Activated naive CD8-positive, alpha-beta T cell treated with anti-CD3 and anti-CD28 coated beads for 36 hours (primary cell): Measurements from ENCODE around the gene VAMP1. TPM values are rescaled to one million over a fixed set of nuclear protein-coding genes. Genes with fewer than 3 reads are reported as not detected.
A peak's percentile ranks its signal among the peaks of the same experiment; 100 is the strongest.
"Not testable (repeated sequence)": the region's sequence is repeated elsewhere in the genome, so short reads cannot be mapped to it uniquely, and the experiment has no call there.

Source experiments
- DNase-seq: peaks from one replicate; pipeline ENCODE4 v3.0.0; 2021
- H3K27ac Mint-ChIP-seq: one replicate; pipeline ENCODE4 v1.8.0; 2022; ENCODE audit warnings: mild to moderate bottlenecking, moderate library complexity, mixed read lengths
- H3K27me3 Mint-ChIP-seq: one replicate; pipeline ENCODE4 v1.8.0; 2022; ENCODE audit warnings: mild to moderate bottlenecking, mixed read lengths
- H3K36me3 Mint-ChIP-seq: one replicate; pipeline ENCODE4 v1.8.0; 2021; ENCODE audit warnings: mild to moderate bottlenecking, mixed read lengths
- H3K4me1 Mint-ChIP-seq: one replicate; pipeline ENCODE4 v1.8.0; 2021; ENCODE audit warnings: mixed read lengths
- H3K4me3 Mint-ChIP-seq: one replicate; pipeline ENCODE4 v1.8.0; 2022; ENCODE audit warnings: mild to moderate bottlenecking, moderate library complexity, mixed read lengths
- H3K9me3 Mint-ChIP-seq: one replicate; pipeline ENCODE4 v1.8.0; 2022; ENCODE audit warnings: mixed read lengths
- total RNA-seq, 2 experiments: library from RNA; stranded (reverse); gene quantifications; one replicate each; pipeline ENCODE4 v1.2.3, GENCODE V29; 2021

VAMP1 gene, protein sequence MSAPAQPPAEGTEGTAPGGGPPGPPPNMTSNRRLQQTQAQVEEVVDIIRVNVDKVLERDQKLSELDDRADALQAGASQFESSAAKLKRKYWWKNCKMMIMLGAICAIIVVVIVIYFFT
- 10 to 100 TPM; 34.8 to 35.7 TPM for total RNA-seq

DNA sequence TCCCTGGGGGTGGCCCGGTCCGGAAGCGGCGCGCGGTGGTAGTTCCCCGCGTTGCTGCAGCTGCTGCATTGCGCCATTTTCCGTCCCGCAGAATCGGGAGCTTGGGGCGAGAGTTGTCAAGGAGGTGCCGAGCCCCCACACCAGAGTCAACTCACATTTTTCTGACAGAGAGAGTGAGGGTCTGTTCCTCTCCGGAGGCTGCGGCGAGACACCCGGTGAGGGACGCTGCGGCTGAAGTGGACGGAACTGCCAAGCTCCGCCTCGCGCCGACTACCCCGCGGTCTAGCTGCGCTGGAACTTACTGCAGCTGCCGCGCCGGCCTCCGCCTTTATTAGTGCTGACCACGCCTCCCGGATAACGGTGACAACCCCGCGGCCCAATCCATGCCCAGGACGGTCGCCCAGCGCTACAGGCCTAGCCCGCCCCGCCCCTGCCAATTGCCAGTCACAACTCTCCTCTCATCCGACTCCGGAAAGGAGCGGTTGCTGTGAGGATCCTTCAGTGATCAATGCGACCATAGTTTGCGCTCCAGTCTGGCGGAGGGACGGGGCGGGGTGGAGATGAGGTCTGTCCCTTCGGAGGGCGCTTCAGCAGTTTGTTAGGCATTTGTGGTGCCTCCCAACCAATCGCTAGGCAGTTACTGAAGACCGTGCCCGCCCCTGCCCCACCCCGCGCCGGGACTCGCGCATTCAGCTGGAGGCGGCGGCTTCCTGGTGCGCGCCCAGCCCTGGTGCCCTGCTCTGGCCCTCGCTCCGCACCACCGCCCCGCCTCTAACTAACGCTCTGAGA, at the start of gene VAMP1:
Gene VAMP1 (minus strand): TSS at position 303 of the 789 bp plus-strand sequence. CDS start 146 bp downstream, at position 157.
- Mint-ChIP-seq H3K4me3 (peak within 1 kb of the TSS; percentile 93), H3K9me3 (peaks cover 6% of the 10 kb centered on the region), H3K27me3 (no peaks in the 10 kb centered on the region), H3K27ac (peak within 1 kb of the TSS; percentile 88), H3K4me1 (peaks cover 48% of the 10 kb centered on the region), H3K36me3 (peaks cover 49% of the 10 kb centered on the region)
- DNase-seq: peak; percentile 99

DNA sequence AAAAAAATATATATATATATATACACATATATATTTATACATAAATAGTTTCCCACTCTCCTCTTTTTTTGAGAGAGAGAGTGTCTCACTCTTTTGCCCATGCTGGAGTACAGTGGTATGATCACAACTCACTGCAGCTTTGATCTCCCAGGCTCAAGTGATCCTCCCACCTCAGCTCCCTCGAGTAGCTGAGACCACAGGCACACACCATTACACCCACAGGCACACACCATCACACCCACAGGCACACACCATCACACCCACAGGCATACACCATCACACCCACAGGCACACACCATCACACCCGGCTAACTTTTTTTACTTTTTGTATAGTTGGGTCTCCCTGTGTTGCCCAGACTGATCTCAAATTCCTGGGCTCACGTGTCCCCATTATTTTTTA, 49.7 kb upstream of the VAMP1 start:
- Mint-ChIP-seq H3K4me3 (no peak overlapping the region), H3K27me3 (no peaks in the 10 kb centered on the region), H3K9me3 (no peaks in the 10 kb centered on the region), H3K36me3 (peaks cover 62% of the 10 kb centered on the region), H3K4me1 (no peaks in the 10 kb centered on the region), H3K27ac (no peak overlapping the region)
- DNase-seq: no peak

DNA sequence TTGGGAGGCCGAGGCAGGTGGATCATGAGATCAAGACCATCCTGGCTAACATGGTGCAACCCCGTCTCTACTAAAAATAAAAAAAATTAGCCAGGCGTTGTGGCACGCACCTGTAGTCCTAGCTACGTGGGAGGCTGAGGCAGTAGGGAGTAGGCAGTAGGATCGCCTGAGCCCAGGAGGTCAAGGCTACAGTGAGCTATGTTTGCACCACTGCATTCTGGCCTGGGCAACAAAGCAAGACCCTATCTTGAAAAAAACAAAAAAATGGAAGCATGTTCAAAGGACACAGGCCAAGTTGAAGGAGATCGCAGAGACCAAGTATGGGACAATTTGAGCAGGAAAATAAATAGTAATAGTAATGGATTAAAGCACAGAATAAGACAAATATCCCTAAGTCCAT, 37.6 kb upstream of the VAMP1 start:
- Mint-ChIP-seq H3K27me3 (no peaks in the 10 kb centered on the region), H3K4me1 (peaks cover 13% of the 10 kb centered on the region), H3K4me3 (no peak overlapping the region), H3K27ac (no peak overlapping the region), H3K9me3 (no peaks in the 10 kb centered on the region), H3K36me3 (peaks cover 36% of the 10 kb centered on the region)
- no peak for DNase-seq

DNA sequence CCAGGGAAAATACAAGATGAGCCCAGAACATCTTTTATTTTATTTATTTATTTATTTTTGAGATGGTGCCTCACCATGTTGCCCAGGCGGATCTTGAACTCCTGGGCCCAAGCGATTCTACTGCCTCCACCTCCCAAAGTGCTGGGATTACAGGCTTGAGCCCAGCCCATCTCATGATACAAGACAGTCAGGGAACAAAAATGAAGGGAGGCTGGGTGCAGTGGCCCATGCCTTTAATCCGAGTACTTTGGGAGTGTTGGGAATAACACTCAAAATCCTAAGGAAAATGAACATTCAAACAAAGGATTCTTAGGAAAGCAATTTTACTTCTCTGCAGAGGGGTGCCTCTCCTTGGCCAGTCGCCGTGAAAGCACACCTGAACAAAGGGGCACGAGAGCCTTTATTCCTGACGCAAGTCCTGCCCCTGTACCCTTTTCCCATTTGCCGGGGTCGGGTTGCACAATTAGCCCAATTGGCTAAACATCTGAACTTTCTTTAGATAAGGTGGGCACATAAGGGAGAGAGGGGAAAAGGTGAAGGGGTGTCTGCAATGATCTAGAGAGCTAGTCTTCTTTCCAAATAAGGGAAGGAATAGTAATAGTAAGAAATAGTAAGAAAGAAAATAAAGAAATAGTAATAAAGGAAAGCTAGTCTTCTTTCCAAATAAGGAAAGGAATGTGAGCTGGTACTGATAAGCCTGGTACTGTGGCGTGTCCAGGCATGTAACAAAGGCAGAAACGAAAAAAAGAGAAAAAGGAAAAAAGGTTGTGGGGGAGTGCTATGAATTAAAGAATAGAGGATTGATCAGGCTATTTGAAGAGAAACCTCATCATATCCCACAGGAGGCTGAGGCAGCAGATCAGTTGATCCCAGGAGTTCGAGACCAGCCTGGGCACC, 36.9 kb upstream of the VAMP1 start:
- Mint-ChIP-seq H3K9me3 (no peaks in the 10 kb centered on the region), H3K27ac (peak overlapping the region; percentile 34), H3K4me3 (no peak overlapping the region), H3K36me3 (peaks cover 31% of the 10 kb centered on the region), H3K4me1 (peaks cover 13% of the 10 kb centered on the region), H3K27me3 (no peaks in the 10 kb centered on the region)
- no peak for DNase-seq

DNA sequence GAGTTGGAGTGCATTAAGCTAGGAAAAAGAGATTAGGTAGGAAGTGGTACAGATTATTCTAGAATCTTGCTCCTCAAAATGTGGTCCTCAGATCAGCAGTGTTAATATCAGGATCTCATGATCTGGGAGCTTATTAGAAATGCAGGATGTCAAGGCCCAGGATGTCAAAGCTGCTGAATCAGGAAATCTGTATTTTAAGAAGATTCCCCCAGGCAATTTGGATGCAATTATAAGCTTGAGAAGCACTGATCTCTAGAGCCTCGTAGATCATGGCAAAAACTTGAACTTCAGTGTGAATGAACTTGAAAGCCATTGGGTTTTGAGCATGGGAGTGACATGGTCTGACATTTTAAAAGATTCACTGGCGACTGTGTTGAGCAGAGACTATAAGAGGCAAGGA, 30.0 kb upstream of the VAMP1 start:
- Mint-ChIP-seq H3K9me3 (no peaks in the 10 kb centered on the region), H3K36me3 (peaks cover 18% of the 10 kb centered on the region), H3K4me3 (no peak overlapping the region), H3K27me3 (no peaks in the 10 kb centered on the region), H3K27ac (no peak overlapping the region), H3K4me1 (peaks cover 18% of the 10 kb centered on the region)
- DNase-seq: no peak

DNA sequence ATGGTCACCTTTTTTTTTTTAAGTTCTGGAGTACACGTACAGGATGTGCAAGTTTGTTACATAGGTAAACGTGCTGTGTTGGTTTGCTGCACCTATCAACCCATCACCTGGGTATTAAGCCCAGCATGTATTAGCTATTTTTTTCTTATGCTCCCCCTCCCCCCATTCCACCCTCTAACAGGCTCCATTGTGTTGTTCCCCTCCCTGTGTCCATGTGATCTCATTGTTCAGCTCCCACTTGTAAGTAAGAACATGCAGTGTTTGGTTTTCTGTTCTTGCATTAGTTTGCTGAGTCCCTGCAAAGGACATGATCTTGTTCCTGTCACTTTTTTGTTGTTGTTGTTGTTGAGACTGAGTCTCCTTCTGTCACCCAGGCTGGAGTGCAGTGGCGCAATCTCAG, 26.8 kb upstream of the VAMP1 start:
- not testable (repeated sequence) for DNase-seq, H3K27me3 Mint-ChIP-seq, H3K4me3 Mint-ChIP-seq, H3K9me3 Mint-ChIP-seq
- peaks cover 22% of the 10 kb centered on the region for H3K36me3 Mint-ChIP-seq
- peaks cover 26% of the 10 kb centered on the region for H3K4me1 Mint-ChIP-seq
- peak overlapping the region; percentile 5 for H3K27ac Mint-ChIP-seq

DNA sequence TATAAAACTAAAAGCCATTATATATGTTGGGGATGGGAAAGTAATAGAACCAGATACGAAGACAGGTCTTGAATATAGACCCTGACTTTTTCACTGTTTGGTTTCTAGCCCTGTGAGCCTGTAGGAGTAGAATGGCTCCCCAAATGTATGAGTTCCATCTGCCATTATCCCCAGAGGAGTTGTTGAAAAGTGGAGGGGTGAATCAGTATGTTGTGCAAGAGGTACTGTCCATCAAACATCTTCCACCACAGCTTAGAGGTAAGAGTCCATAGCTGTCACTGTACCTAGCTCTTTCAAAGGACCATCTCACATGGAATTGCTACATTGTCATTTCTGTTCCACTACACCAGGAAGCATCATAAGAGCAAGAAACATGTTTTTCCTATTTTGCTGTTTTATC, 24.5 kb upstream of the VAMP1 start:
- no peaks in the 10 kb centered on the region for H3K27me3 Mint-ChIP-seq
- no peaks in the 10 kb centered on the region for H3K9me3 Mint-ChIP-seq
- H3K36me3 Mint-ChIP-seq: peaks cover 34% of the 10 kb centered on the region
- DNase-seq: no peak
- H3K4me1 Mint-ChIP-seq: peaks cover 32% of the 10 kb centered on the region
- peak overlapping the region; percentile 88 for H3K4me3 Mint-ChIP-seq
- H3K27ac Mint-ChIP-seq: peak overlapping the region; percentile 98

DNA sequence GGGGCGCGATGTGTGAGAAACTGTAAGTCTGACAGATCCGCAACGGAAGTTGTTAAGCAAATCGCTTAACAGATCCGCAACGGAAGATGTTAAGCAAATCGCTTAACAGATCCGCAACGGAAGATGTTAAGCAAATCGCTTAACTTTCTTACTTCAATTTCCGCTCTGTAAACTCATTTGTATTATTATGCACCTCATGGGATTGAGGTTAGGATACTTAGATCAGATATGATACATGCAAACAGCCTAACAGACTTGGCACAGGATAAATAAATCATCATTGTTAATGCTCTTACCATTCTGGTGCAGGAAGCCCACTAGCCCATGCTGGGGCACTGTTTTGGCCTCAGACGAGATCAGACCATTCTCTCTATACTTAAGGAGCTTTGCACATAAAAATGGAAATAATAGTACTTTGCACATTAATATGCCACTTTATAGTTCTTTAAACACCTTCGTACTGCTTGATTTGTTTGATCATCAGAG, 23.8 kb upstream of the VAMP1 start:
- H3K9me3 Mint-ChIP-seq: no peaks in the 10 kb centered on the region
- DNase-seq: peak; percentile 4
- H3K27ac Mint-ChIP-seq: peak overlapping the region; percentile 98
- peak overlapping the region; percentile 88 for H3K4me3 Mint-ChIP-seq
- peaks cover 32% of the 10 kb centered on the region for H3K4me1 Mint-ChIP-seq
- no peaks in the 10 kb centered on the region for H3K27me3 Mint-ChIP-seq
- peaks cover 33% of the 10 kb centered on the region for H3K36me3 Mint-ChIP-seq

DNA sequence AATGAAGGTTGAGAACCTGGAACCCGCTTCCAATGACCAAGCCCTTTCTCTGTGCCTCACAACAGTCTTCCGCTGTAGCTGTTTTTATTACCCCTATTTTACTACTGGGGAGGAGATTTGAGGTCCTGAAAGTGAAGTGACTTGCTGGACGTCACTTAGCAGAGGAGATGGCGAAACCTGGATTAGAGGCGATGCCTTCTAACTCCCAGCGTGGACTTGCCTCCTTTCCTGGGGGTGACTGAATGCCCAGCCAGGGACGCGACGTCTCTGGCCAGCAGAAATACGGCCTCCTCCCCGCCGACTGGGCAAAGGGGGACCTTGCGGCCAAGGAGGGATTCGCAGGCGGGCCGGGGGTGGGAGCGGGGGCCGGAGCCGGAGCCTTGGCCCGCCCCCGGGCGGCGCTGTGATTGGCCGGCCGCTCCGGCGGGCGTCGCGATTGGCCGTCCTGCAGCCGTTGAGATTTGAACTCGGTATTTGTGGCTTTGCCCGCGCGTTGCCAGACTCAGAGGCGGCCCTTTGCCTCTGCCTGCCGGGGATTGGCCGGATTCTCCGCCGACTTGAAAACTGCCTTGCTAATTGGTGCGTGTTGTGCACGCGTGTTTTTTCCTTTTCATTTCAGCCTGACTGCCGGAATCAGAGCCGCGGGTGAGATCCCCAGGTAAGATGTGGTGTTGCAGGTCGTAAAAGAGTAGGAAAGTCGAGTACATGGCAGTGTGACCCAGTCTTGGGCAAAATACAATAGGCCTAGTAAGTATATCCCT, 23.2 kb upstream of the VAMP1 start, which contains the start of gene NCAPD2:
Gene NCAPD2 (plus strand): TSS at position 606 of the 761 bp plus-strand sequence. CDS start 997 bp downstream, outside the sequence.
- Mint-ChIP-seq H3K4me3 (peak within 1 kb of the TSS; percentile 89), H3K36me3 (peaks cover 33% of the 10 kb centered on the region), H3K27me3 (no peaks in the 10 kb centered on the region), H3K9me3 (no peaks in the 10 kb centered on the region), H3K27ac (peak within 1 kb of the TSS; percentile 98), H3K4me1 (peaks cover 32% of the 10 kb centered on the region)
- DNase-seq: peak; percentile 96

DNA sequence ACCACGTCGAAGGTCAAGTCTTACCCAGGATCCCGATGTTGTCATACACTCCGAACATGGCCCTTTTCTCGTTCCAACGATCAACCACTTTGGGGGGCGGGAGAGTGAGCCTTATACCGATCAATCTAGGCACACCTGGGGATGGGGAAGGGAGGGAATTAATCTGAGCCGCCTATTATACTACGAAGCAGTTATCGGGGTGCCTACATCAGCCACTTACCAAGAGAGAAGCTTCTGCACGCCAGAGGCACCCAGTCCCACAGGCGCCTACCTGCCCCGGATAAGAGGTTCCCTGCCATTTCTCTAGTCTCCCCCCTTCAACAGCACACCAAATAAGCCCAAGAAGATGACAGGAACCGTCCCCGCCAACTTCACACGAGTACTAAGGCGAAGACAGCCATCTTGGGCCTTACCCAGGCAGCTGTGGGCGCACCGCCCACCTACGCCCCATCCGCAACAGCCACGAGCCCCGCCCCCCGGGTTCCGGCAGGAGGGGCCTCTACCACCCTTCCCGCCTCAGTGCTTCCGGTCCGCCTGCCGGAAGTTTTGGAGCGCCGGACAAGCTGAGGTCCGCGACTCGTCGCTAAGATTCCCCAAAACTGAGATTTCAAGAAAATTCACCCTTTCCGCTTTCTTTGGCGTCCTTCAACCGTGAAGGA, 22.5 kb upstream of the VAMP1 start, which contains the start of gene MRPL51:
Gene MRPL51 (minus strand): TSS at position 425 of the 659 bp plus-strand sequence. CDS start 126 bp downstream, at position 299.
- Mint-ChIP-seq H3K4me1 (peaks cover 32% of the 10 kb centered on the region), H3K36me3 (peaks cover 33% of the 10 kb centered on the region), H3K27ac (peak within 1 kb of the TSS; percentile 98), H3K27me3 (no peaks in the 10 kb centered on the region), H3K9me3 (no peaks in the 10 kb centered on the region), H3K4me3 (peak within 1 kb of the TSS; percentile 89)
- DNase-seq: peak; percentile 99

DNA sequence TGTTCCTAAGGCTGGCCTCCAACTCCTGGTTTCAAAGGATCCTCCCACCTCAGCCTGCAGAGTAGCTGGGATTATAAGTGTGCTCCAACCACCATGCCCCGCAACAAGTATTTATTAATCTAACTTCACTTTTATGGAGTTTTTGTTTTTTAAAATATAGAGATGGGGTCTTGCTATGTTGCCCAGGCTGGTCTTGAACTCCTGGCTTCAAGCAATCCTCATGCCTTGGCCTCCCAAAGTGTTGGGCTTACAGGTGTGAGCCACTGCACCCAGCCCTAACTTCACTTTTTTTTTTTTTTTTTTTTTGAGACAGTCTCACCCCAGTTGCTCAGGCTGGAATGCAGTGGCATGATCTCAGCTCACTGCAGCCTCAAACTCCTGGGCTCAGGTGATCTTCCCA, 20.2 kb upstream of the VAMP1 start:
- H3K27ac Mint-ChIP-seq, DNase-seq, H3K9me3 Mint-ChIP-seq, H3K4me3 Mint-ChIP-seq, H3K27me3 Mint-ChIP-seq: not testable (repeated sequence)
- H3K36me3 Mint-ChIP-seq: peaks cover 25% of the 10 kb centered on the region
- H3K4me1 Mint-ChIP-seq: peaks cover 16% of the 10 kb centered on the region

DNA sequence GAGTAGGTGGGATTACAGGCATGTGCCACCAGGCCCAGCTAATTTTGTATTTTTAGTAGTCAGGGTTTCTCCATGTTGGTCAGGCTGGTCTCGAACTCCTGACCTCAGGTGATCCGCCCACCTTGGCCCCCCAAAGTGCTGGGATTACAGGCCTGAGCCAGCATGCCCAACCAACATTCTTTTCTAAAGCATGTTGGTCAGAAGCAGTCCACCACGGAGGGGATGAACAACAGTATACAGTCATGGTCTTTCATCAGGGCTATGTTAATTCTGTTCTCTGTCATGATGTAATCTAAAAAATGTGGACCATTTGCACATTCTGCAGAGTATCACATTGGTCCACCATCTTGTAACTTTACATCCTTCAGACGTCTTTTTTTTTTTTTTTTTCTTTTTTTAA, 19.0 kb upstream of the VAMP1 start:
- H3K4me1 Mint-ChIP-seq: peaks cover 8% of the 10 kb centered on the region

DNA sequence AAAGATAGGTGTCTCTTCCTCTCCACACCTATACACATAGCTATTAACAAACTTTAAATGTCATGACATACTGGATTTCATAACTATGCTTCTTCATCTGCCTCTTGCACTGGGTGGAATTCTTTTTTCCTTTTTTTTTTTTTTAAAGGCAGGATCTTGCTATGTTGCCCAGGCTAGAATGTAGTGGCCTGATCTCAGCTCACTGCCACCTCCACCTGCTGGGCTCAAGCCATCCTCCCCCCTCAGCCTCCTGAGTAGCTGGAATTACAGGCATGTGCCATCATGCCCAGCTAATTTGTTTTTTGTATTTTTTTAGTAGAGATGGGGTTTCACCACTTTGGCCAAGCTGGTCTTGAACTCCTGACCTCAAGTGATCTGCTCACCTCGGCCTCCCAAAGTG, 17.8 kb upstream of the VAMP1 start:
- Mint-ChIP-seq H3K4me1 (peaks cover 8% of the 10 kb centered on the region), H3K36me3 (peaks cover 13% of the 10 kb centered on the region), H3K4me3 (no peak overlapping the region), H3K27me3 (no peaks in the 10 kb centered on the region), H3K9me3 (no peaks in the 10 kb centered on the region), H3K27ac (no peak overlapping the region)
- DNase-seq: no peak

More for the DNA sequence above, 19.0 kb upstream of the VAMP1 start:
- no peaks in the 10 kb centered on the region for H3K27me3 Mint-ChIP-seq
- H3K36me3 Mint-ChIP-seq: peaks cover 13% of the 10 kb centered on the region
- no peak overlapping the region for H3K4me3 Mint-ChIP-seq
- DNase-seq: no peak
- no peaks in the 10 kb centered on the region for H3K9me3 Mint-ChIP-seq
- no peak overlapping the region for H3K27ac Mint-ChIP-seq

DNA sequence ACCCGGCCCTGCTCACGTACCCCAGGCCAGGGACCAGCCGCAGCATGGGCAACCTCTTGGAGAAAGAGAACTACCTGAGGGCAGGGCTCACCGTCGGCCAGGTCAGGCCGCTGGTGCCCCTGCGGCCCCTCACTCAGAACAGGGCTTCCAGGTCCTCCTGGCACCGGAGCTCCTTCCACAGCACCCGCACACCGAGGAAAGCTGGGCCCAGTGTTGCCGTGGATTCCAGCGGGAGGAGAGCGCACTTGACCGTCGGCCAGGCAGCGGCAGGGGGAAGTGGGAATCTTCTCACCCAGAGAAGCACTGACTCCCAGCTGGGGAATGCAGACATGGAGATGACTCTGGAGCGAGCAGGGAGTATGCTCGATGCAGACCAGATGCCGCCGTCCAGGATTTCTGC, 7.9 kb upstream of the VAMP1 start:
- no peak for DNase-seq
- Mint-ChIP-seq H3K36me3 (no peaks in the 10 kb centered on the region), H3K27ac (no peak overlapping the region), H3K4me3 (no peak overlapping the region), H3K9me3 (peaks cover 1% of the 10 kb centered on the region), H3K4me1 (no peaks in the 10 kb centered on the region), H3K27me3 (no peaks in the 10 kb centered on the region)
